NCI-H2107 treated with DMSO at 0.1 percent for 48 hours (cell line): Measurements from ENCODE around the gene KCNMA1.
"Not testable (repeated sequence)": the region's sequence is repeated elsewhere in the genome, so short reads cannot be mapped to it uniquely, and the experiment has no call there.

Source experiments
- DNase-seq: peaks from one replicate; lab custom pipeline; 2025; ENCODE audit not compliant: unreplicated experiment; lab: John Stamatoyannopoulos, UW

Gene KCNMA1

DNA sequence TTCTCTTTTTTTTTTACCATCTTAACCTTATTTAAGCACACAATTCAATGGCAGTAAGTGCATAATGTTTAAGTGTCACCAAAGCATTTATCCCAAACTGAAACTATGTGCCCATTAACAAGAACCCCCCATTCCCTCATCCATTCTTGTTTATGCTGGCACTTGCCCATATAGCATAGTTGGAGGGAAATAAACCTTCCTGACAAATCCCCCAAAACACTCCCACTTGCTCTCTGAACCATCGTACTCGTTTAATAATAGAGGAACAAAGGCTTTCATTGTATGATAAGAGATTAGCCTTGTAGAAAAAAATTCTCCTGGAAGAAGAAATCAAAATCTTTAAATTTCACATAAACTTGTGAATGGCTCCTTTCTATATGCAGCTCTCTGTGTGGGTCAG is 26.4 kb upstream of the KCNMA1 start:
- no peak for DNase-seq

DNA sequence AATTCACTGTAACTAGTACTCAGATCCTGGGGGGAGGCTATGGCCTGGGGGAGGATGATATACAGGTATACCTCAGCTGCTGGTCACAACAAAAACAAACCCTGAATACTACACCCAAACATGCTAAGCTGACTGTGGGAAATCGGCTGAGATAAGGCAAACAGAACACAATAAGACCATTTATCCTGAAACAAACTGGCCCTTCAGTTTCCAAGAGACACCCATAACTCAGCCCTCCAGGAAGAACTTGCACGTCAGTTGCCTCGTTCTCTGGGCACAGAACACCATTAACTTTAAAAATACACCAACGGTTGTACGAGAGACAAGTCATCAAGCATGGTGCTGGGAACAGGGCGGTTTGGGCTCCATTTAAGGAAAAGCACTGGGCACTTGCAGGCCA is 24.1 kb upstream of the KCNMA1 start:
- no peak for DNase-seq

DNA sequence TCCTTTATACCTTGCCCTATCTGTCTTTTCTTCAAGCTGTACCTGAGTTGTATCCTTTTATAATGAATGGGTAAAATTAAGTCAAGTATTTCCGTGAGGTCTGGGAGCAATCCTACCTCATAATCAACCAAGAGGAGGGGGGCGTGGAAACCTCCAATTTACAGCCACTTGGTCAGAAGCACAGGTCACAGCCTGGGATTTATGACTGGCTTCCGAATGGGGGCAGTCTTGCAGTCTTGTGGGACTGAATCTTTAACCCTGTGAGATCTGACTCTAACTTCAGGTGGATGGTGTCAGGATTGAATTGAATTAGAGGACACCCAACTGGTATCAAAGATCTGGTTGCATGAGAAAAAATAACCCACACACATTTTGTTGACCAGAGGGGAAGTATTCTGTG is 23.5 kb upstream of the KCNMA1 start:
- DNase-seq = no peak

DNA sequence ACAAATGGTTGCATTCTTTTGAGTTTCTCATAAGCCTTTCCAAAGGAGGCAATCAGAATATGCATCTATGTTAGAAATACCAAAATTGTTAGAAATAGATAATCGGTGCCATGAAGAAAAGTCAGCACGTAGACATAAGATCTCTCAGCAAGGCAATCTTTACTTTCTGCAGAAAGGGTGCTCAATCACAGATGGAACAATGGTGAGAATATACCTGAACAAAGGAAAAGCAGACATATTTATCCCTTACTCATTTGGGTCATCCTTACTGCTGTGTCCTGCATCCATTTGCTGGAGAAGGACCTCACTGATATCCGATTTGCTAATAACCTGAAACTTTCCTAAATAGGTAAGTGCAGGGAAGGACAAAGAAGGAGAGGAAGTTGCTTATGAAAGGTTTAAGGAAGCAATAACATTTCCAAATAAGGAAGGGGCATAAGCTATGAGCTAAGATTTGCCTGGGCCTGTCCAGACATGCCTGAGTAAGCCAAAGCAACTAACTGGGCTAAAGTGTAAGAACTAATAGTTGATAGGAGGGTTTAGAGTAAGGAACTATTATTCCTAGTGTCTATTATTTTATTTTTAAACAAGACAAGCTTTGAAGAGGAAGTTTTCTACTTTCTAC is 21.6 kb upstream of the KCNMA1 start:
- DNase-seq = not testable (repeated sequence)

DNA sequence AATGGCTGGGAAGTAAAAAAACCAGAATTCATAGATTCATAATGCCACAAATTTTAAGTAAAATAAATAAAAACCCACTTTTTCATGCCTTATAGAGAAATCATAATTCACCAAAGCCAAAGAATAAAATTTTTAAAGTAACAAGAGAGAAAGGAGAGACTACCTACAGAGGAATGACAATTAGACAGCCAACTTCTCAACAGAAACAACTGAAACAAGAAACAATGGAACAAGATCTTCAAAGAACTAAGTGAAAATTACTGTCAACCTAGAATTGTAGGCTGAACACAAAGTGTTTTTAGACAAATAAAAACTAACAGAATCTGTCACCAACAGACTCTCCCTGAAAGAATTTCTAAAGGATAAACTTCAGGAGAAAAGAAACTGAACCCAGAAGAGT is 15.6 kb upstream of the KCNMA1 start:
- no peak for DNase-seq

DNA sequence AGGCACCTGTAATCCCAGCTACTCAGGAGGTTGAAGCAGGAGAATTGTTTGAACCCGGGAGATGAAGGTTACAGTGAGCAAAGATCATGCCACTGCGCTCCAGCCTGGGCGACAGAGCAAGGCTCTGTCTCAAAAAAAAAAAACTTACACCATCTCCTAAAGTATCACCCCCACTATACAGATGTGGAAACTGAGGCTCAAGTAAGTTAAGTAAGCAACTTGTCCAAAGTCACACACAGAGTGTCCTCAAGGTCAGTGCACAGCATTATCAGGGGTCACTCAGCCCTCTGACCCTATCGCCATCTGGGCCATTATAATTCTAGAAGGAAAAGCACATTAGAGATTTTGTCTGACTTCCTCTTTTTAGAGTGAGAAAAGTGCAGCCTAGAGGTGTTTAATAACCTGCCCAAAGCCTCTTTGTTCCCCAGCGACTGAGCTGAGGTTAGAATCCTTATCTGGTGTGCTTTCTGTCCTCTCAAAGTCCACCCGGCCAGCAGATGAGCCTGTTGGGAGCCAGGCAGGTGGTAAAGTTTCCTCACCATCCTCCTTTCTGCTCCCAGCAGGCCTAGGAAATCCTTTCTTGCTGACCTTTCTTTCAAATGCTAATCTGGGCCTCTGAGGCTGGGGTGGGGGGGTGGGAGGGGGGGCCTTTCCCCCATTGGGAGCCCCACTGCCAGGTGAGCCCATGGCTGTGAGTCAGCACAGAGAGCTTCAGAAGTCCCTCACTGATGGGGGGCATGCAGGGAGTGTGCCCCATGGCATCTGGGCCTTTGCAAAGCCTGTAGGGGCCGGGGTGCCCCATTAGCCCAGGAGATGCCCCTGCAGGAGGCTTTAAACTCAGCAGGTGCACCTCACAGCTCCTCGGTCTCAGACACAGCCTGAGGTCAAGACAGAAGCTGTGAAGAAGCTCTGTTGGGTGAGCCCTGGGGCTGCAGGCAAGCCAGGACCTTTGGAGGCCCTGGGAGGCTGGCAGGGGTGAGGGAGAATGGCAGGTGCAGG is 12.0 kb upstream of the KCNMA1 start:
- no peak for DNase-seq

DNA sequence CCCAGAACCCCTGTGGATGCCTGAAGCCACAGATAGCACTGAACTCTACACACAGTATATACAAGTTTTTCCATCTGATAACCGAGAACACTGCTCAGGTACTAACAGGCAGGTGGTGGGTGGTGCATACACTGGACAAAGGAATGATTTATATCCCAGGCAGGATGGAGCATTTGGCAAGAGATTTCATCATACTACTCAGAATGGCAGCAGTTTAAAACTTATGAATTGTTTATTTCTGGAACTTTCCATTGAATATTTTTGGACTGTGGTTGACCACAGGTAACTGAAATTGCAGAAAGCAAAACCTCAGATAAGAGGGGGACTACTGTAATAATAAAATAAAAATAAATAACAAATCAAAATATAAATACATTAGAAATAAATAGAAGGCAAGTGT is 10.9 kb upstream of the KCNMA1 start:
- DNase-seq = peak; percentile 16

DNA sequence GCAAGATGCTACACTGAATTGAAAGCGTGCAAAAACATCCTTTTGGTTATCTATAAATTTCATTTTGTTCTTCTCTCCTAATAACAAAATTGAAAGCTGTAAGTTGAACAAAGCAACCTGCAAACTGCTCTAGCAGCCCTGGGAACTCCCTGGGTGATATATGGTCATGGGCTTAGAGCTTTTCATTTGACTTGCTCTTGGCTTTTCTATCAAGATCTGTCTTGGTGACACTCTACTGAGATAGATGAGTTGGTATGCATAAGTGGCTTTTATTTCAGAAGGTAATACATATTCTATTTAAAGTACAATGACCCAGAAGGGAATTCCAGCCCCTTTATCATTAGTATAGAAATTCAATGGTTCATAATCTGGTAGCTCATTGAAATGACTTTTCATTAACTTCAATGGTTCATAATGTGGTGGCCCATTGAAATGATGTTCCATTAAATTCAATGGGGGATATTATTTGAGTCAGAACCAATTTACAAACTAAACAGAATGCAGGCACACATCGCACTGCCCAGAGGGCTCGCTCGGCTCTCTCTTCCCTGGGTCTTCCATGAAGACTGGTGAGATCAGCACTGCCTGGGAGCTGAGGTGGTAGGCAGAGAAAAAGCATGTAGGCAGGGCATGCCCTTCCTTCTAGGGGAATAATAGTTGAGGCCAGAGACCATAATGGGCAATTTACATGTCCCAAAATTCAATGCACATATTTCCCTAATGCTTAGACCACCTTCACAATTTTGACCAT is 10.1 kb upstream of the KCNMA1 start:
- DNase-seq = no peak

DNA sequence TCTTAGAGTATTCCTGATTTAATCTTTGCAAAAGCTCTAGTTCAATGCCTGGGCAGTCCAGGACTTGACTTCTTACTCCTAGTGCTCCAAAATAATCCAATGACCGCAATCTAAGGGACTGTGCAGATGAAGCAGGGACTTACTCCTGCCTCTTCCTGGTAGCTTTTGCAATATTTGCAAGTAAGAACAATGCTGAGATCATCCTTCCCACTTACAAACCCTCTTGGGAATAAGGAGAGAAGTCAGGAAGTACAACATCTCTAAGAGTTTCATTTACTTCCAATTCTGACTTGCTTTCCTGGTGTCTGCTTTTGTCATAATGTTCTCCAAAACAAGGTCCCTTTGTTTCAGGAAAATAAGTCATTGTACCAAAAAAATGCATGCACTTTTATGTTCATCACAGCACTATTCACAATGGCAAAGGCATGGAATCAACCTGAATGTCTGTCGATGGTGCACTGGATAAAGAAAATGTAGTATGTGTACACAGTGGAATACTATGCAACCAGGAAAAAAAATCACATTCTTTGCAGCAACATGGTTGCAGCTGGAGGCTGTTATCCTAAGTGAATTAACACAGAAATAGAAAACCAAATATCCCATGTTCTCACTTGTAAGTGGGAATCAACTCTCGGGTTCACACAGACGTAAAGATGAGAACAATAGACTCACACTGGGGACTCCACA is 7.1 kb upstream of the KCNMA1 start:
- no peak for DNase-seq

DNA sequence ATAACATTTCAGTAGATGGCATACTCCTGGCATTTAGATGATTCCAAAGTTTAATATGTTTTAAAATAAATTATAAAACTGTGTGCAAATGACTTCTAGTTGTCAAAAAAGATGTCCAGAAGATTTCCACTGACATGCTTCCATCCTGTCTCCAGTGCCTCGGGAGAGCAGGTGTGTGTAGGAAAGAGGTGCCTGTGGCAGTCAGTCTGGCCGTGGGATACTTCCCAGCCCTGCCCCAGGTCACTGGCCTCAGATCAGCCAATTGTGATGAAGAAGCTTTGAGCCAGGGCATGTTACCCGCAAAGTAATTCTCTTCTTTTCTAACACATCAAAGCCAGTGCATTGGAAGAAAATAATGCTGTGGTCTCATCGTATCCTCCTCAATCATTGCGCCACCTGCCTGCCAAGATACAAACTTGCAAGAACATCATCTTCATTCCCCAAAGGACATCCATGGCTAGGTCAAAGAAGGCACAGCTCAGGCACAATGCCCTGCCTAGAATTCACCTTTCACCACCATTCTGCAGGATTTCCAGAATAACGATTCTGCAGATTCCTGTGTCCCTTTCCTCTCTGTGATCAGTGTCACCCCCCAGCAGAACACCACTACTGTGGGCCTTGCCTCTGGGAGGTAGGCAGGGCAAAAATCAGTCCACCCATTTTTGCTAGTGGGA is 6.3 kb upstream of the KCNMA1 start:
- DNase-seq = no peak

DNA sequence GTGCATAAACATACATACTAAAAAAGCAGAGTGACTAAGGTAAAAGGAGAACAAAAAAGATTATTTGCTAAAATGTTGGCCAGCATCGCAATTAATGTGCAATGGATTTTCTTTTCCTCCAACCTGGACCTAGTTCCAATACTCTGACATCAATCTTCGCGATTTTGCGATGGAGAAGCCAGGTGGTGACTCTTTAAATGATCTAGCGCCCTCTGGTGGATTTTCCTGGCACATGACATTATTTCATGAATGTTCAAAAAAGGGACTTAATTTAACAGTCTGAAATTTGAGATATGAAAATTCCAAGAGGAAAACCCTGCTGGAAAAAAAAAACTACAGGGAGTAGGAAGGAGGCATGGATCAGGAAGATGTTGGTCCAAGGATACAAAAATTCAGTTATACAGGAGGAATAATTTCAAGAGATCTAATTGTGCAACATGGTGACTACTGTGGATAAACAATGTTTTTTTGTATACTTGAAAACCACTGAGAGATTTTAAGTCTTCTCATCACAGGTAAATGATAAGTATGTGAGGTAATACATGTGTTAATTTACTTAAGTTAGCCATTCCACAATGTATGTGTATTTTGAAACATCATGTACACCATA is 4.3 kb upstream of the KCNMA1 start:
- DNase-seq = peak; percentile 70

DNA sequence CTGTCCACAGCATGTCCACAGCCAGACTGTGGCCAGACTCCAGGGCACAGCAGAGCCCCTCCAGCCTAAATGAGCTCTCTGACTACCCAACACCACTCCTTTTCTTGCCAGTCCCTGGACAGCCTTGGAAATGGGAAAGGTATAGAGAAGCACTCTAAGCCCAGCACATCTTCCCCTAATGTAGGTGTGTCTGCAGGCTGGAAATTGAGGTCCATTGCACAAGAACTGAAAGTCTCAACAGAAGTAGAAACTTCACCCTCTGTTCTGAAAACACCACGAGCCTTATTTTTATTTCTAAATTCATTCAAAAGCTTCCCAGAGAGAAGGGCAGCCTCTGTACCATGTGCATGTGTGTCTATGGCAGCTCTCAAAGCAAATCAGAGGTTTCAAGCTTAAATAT is 3.7 kb upstream of the KCNMA1 start:
- no peak for DNase-seq

DNA sequence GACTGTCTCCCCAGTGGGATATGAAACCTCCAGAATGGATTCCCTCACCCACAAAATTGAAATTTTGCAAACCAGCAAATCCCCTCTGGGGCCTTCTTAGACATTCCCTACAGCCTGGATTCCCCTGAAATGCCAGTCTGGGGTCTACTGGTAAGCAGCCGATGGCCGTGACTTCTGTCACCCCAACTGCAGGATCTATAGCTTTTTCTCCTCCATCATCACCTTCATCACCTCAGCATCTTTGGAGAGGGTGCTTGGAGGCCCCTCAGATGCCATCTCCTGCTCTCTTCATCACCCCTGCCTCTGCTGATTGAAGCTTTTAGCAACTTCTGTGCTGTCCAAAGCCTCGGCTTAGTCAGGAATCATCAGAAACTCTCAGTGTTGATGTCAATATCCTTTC is 2.6 kb upstream of the KCNMA1 start:
- DNase-seq = no peak

DNA sequence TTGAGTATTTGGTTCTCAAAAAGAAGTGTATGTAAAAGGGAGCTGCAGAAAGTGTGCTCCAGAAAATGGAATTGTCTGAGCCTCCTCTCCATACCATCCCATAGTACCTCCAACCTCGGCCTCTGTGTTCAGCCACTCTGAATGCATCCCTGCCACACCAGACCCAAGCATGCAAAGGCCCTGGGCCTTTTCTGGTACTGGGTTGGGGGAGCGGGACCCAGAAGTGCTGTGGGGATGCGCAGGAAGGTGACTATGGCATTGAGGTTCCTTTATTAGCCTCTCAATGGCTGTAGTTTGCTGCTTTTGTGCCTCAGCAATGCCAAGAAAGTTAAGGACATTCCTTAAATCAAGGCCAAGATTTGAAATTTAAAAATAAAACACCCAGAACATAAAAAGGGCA is 2.1 kb upstream of the KCNMA1 start:
- DNase-seq = no peak

DNA sequence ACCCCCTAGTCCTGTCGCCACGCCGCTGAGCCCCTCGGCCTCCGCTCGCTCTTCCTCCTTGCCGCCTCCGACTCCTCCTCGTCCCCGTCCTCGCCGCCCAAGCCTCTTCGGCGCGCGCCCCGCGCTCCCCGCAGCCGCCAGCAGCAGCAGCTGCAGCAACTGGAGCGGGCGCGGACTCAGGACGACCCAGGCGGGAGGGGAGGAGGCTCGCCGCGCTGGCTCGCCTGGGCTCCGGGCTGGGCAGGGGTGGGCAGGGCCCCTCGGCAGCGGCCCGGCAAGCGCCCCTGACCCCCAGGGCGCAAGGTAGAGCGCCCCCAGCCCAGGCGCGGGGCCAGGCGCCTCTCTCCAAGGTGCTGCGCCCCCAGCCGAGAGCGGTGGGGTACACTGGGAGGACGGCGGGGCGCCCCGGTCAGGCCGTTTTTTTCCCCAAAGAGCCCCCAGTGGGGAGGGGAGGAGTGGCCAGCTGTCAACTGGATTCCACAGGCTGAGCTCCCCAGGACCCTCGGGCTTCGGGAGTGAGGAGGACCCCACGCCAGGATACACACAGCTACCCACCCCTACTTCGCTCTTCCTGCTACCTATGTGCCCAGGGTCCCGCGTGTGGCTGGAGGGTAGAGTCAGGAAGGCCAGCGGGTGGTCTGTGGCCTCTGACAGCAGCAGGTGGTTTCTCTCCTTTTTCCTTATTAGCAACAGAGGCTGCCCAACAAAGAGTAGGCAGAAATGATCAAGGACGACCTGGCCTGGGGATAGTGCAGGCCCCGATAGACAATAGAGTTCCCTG is 903 bp upstream of the KCNMA1 start:
- DNase-seq = no peak

DNA sequence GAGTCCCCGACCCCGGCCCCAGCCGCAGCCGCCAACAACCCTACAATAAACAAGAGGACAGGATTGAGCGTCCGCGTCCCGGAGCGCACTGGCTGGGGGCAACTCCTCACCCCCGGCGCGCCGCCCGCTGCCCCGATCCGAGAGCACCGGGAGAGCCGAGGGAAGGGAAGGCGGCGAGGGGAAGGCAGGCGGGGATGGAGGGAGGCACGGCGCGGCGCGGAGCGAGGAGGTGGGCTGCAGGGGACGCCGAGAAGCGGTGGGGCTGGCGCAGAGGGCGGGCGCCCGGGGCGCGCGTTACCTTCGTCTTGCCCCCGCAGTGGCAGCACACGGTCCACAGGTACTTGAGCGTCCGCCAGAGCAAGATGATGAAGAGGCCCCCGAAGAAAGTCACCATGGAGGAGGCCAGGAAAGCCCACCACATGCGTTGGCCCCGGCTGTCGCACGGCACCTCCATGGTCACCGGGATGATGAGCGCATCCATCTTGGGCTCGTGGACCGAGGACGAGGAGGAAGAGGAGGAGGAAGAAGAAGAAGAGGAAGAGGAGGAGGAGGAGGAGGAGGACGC is 559 bp downstream of the KCNMA1 start:
- DNase-seq = no peak

DNA sequence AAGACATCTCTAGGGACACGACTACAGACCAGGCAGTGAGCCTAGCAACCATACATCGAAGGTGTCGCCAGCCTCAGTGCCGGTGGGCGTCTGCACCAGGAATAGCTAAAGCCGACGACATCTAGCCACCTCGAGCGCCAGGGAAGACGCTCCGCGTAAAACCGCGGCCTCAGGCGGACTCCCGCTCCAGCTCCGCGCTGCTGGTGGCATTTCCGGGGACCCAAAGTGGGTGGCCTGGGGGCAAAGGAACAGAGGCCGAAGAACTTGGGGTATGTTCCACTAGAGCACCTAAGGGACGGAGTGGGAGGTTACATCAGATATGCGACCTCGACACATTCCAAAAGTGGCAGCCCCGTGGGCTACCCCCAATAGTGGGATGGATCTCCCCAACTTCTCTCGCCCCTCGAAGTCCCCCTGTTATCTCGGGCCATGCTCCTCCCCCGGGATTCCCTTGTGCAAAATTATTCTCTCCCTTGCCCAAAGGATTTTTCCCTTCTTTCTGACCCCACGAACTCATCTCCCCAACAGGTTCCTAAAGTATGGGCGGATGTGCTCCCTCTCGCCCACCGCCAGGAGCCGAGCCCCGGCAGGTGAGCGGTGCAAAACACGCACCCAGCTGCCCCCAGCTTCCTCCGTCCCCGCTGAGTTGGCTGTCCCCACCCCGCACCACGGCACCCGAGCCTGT is 1.2 kb downstream of the KCNMA1 start:
- no peak for DNase-seq

DNA sequence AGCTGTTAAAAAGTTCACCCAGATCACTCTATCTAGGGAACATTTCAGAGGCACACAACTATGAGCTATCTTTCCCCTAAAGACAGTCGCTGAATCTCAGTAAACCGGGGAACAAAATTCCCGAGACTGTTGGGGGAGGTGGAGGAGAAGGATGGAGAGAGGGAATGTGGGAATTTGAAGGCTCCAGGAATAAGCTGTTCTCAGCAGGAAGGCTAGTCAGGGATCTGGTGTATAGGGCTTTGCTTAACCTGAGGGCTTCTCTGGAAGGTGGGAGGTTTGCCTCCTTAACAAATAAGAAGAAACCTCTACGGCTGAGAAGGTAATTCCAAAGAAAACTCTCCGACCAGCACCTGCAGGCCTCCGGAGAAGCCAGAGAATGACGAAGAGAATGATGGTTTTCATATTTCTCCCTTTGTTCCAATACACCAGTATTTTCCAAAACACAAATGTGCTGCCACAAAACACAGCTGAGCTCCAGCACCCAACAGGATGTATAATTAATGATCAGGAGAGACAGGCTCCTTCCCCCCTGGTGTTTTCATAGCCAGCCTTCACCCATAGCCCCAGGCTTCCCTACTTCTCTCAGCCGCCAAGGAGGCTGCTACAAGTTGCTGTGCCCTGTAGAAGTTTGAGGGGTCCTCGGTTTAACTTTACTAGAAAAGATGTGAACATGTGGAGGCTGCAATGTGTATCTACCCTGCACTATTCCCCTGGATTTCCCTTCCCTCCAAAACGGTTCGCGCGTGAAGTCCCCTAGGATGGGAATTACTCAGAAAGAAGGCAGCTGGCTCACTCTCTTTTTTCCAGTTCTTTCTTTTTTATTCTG is 2.0 kb downstream of the KCNMA1 start:
- no peak for DNase-seq
